Activated CD8-positive, alpha-beta memory T cell treated with anti-CD3 and anti-CD28 coated beads, Interleukin-2, amount 50 U/mL, for 1 hour (primary cell): ENCODE measurements around the gene CYP46A1.
"Not testable (repeated sequence)": the region's sequence is repeated elsewhere in the genome, so short reads cannot be mapped to it uniquely, and the experiment has no call there.

Experiments
- DNase-seq: peaks from one replicate; pipeline ENCODE4 v3.0.0-alpha.2; 2020; ENCODE audit errors: extremely low read depth

The CYP46A1 gene

GRCh38 chr14:99657645-99658155 is 26.4 kb upstream of the CYP46A1 start:
- no peak for DNase-seq

GRCh38 chr14:99658218-99658845 is 25.8 kb upstream of the CYP46A1 start:
- no peak for DNase-seq

DNA sequence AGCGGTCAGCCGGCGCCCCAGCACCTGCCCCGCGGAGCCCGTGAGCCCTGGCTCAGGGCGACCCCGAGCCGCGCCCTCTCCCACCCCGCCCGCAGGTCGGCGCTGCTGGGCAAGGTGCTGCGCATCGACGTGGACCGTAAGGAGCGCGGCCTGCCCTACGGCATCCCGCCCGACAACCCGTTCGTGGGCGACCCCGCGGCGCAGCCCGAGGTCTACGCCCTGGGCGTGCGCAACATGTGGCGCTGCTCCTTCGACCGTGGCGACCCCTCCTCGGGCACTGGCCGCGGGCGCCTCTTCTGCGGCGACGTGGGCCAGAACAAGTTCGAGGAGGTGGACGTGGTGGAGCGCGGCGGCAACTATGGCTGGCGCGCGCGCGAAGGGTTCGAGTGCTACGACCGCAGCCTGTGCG is 24.8 kb upstream of the CYP46A1 start:
- no peak for DNase-seq

DNA sequence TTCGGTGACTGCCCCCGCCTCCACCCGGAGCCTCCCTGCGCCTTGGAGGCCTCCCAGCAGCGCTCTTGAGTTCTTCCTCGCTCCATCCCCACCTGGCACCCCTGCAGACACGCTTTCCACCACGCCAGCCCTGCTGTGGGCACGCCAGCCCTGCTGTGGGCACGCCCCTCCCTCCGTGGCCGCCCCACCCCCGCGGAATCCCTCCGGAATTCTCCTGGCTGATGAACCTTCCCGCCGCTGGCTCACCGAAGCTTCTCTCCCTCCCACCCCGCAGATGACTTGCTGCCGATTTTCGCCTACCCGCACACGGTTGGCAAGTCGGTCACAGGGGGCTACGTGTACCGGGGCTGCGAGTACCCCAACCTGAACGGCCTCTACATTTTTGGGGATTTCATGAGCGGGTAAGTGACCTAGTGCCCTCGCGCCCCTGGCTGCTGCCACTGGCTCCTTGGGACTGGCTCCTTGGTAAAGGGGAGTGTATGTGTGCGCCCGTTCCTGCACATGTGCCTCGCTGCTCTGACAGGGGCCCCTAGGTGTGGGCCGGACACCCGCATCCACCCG is 24.0 kb upstream of the CYP46A1 start:
- no peak for DNase-seq

GRCh38 chr14:99660794-99661193 is 23.3 kb upstream of the CYP46A1 start:
- no peak for DNase-seq

GRCh38 chr14:99661206-99661605 is 22.9 kb upstream of the CYP46A1 start:
- not testable (repeated sequence) for DNase-seq

DNA sequence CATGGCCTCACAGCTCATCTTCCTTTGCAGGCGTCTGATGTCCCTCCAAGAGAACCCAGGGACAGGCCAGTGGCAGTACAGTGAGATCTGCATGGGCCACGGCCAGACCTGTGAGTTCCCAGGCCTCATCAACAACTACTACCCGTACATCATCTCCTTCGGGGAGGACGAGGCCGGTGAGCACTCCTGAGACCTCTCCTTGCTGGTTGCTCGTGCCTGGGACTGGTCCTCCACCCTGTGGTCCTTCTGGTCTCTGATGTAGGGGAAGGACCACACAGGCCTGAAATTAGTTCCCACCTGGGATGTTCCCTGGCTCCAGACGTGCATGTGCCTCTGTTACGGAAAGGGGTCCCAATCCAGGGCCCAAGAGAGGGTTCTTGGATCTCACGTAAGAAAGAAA is 21.3 kb upstream of the CYP46A1 start:
- DNase-seq, result no peak

GRCh38 chr14:99663386-99664057 is 20.6 kb upstream of the CYP46A1 start:
- no peak for DNase-seq

- no peak for DNase-seq
These were observed 19.8 kb upstream of the CYP46A1 start for GRCh38 chr14:99664058-99664936.

DNA sequence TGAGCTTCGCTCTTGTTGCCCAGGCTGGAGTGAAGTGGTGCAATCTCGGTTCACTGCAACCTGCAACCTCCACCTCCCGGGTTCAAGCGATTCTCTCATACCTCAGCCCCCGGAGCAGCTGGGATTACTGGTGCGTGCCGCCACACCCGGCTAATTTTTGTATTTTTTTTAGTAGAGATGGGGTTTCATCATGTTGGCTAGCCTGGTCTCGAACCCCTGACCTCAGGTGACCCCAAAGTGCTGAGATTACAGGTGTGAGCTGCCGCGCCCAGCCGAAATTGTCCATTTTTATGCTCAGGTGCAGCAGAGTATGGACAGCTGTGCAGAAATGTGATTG is 19.2 kb upstream of the CYP46A1 start:
- no peak for DNase-seq

GRCh38 chr14:99666533-99666932 is 17.6 kb upstream of the CYP46A1 start:
- DNase-seq, result no peak

DNA sequence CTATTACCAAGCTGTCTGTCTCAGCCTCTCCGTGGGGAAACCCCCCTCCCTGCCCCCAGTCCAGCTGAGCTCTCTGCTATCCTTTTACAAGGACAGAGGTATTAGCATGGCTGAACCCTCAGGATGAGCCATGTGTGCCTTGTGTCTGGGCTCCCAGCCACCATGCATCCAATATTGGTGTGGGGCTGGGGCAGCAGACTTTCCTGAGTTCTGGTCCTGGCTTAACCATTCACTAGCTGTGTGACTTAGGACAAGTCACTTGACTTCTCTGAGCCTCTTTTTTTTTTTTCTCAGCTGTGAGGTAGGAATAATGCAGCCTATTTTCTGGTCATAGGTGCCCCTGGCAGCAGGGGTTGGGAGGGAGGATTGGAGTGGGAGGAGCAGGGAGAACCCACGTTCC is 17.1 kb upstream of the CYP46A1 start:
- no peak for DNase-seq

- DNase-seq, result no peak
These were observed 16.3 kb upstream of the CYP46A1 start for GRCh38 chr14:99667821-99668220.

- DNase-seq, result no peak
These were observed 15.5 kb upstream of the CYP46A1 start for GRCh38 chr14:99668307-99669295.

DNA sequence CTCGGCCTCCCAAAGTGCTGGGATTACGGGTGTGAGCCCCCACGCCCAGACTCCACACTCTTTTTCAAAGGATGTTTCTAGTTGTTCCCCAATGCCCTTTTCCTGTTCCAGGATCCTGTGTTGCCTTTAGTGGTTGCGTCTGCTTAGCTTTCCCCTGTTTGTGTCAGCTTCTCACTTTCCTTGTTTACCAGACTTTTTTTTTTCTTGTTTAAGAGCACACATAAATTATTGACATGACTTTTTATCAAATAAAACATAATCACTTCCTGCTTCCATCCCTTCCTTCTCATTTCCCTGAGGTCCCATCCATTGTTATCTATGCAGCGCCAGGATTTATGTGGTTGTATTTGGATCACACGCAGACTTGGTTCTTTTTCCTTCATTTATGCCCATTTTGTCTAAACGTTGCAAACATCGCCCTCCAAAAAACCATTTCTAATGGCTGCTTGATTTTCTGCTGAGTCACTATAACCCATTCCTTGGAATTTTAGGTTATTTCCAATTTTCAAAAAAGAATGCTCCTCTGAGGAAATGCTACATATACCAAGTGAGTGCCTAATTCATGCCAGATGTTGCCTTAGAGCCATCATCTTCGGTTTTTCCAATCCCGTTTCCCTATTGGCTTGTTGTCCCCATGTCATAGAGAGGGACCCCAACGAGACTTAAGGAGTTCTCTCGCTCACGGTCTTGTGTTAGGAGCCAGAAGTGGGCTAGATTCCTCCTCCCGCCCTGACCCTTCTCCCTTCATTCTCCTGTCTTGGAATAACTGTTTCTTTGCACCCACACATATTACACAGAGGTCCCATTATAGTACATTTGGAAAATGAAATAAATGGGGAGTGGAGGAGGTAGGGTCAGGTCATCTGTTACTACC is 13.5 kb upstream of the CYP46A1 start:
- DNase-seq, result no peak

- DNase-seq, result no peak
These were observed 12.6 kb upstream of the CYP46A1 start for GRCh38 chr14:99671235-99672224.

GRCh38 chr14:99672506-99673304 is 11.4 kb upstream of the CYP46A1 start:
- DNase-seq, result no peak
